HFFc6 (cell line): ENCODE measurements around the gene KANSL1. TPM values are rescaled to one million over a fixed set of nuclear protein-coding genes. Genes with fewer than 3 reads are reported as not detected.
A peak's percentile ranks its signal among the peaks of the same experiment; 100 is the strongest.

Source experiments
- DNase-seq: peaks from one replicate; pipeline ENCODE4 v3.0.0-alpha.2; 2018
- H3K27ac Mint-ChIP-seq: 2 replicates; pipeline ENCODE4 v1.8.0; 2020; ENCODE audit warnings: mild to moderate bottlenecking, mixed read lengths
- H3K27me3 Mint-ChIP-seq: 2 replicates; pipeline ENCODE4 v1.8.0; 2021; ENCODE audit warnings: mild to moderate bottlenecking, moderate library complexity, mixed read lengths; ENCODE audit not compliant: insufficient read depth
- H3K36me3 Mint-ChIP-seq: 2 replicates; pipeline ENCODE4 v1.8.0; 2021; ENCODE audit warnings: low read depth, mixed read lengths
- H3K4me1 Mint-ChIP-seq: 2 replicates; pipeline ENCODE4 v1.8.0; 2020; ENCODE audit warnings: low read depth, mixed read lengths
- H3K4me3 Mint-ChIP-seq: 2 replicates; pipeline ENCODE4 v1.8.0; 2020; ENCODE audit warnings: mild to moderate bottlenecking, moderate library complexity, mixed read lengths
- H3K9me3 Mint-ChIP-seq: 2 replicates; pipeline ENCODE4 v1.8.0; 2020; ENCODE audit warnings: mild to moderate bottlenecking, mixed read lengths
- CTCF ChIP-seq: fragments of 200-600 bp; sonication (generic); IDR thresholded peaks from 2 replicates; pipeline ENCODE4 v1.5.0; 2021; ENCODE audit warnings: antibody characterized with exemption, mild to moderate bottlenecking
- total RNA-seq, 6 experiments: library from RNA; stranded (reverse); fragmentation: NEBNext Ultra II Directional; extraction: Animal tissue kit (Norgen Biotek cat#: 25700); gene quantifications; 2 replicates in 1 of 6; 3 replicates in 5 of 6; pipeline ENCODE4 v1.2.3, GENCODE V29; 2021

Gene KANSL1
- total RNA-seq, 6 experiments from 2014 or later, result 23.8 to 33.0 (median 27.7) TPM

GRCh38 chr17:46195217-46195855, 2.1 kb upstream of the KANSL1 start:
- H3K36me3 Mint-ChIP-seq, result peaks cover 12% of the 10 kb centered on the region

GRCh38 chr17:46194393-46195216, 1.4 kb upstream of the KANSL1 start:
- H3K27ac Mint-ChIP-seq, result peak overlapping the region; percentile 79

More at GRCh38 chr17:46195217-46195855, 2.1 kb upstream of the KANSL1 start:
- Mint-ChIP-seq H3K9me3 (no peaks in the 10 kb centered on the region), H3K27ac (no peak overlapping the region), H3K27me3 (no peaks in the 10 kb centered on the region), H3K4me1 (peaks cover 31% of the 10 kb centered on the region), H3K4me3 (no peak overlapping the region)
- peak; percentile 32; the same call in 1 of the 2 replicates for TF ChIP-seq CTCF
- no peak for DNase-seq

GRCh38 chr17:46193626-46194392, 580 bp upstream of the KANSL1 start:
- Mint-ChIP-seq H3K9me3 (no peaks in the 10 kb centered on the region), H3K36me3 (peaks cover 12% of the 10 kb centered on the region), H3K27me3 (no peaks in the 10 kb centered on the region), H3K4me3 (peak overlapping the region; percentile 86), H3K27ac (peak overlapping the region; percentile 79), H3K4me1 (peaks cover 23% of the 10 kb centered on the region)
- peak; percentile 92 for DNase-seq
- TF ChIP-seq CTCF, result peak; percentile 58

More at GRCh38 chr17:46194393-46195216, 1.4 kb upstream of the KANSL1 start:
- H3K4me3 Mint-ChIP-seq, result peak overlapping the region; percentile 86
- peaks cover 12% of the 10 kb centered on the region for H3K36me3 Mint-ChIP-seq
- H3K9me3 Mint-ChIP-seq, result no peaks in the 10 kb centered on the region
- H3K4me1 Mint-ChIP-seq, result peaks cover 31% of the 10 kb centered on the region
- DNase-seq, result peak; percentile 31
- peak; percentile 78 for TF ChIP-seq CTCF
- no peaks in the 10 kb centered on the region for H3K27me3 Mint-ChIP-seq

GRCh38 chr17:46192439-46193150, 634 bp downstream of the KANSL1 start:
- peaks cover 12% of the 10 kb centered on the region for H3K36me3 Mint-ChIP-seq
- H3K4me1 Mint-ChIP-seq, result peaks cover 32% of the 10 kb centered on the region
- no peaks in the 10 kb centered on the region for H3K27me3 Mint-ChIP-seq
- H3K27ac Mint-ChIP-seq, result peak overlapping the region; percentile 93
- H3K9me3 Mint-ChIP-seq, result no peaks in the 10 kb centered on the region
- peak; percentile 49 for DNase-seq
- H3K4me3 Mint-ChIP-seq, result peak overlapping the region; percentile 92
- no peak for TF ChIP-seq CTCF

- TF ChIP-seq CTCF, result no peak
- H3K4me1 Mint-ChIP-seq, result peaks cover 37% of the 10 kb centered on the region
- no peaks in the 10 kb centered on the region for H3K9me3 Mint-ChIP-seq
- H3K36me3 Mint-ChIP-seq, result peaks cover 12% of the 10 kb centered on the region
- no peaks in the 10 kb centered on the region for H3K27me3 Mint-ChIP-seq
- peak overlapping the region; percentile 92 for H3K4me3 Mint-ChIP-seq
- no peak for DNase-seq
- H3K27ac Mint-ChIP-seq, result peak overlapping the region; percentile 93
Observed at GRCh38 chr17:46192189-46192438, 1.1 kb downstream of the KANSL1 start.
